Liver (tissue), 3 donors: ENCODE measurements around the gene LRRC49.

Experiments used
- CTCF ChIP-seq: fragments of 150-350 bp; IDR thresholded peaks from 2 replicates; pipeline ENCODE4 v1.5.1; 2017; ENCODE audit warnings: improper control_type of control experiment, low read depth, low read length; ENCODE audit not compliant: missing input control
- HNF4G ChIP-seq: IDR thresholded peaks from 2 replicates; pipeline ENCODE4 v1.6.1; 2016; ENCODE audit warnings: antibody characterized with exemption
- JUND ChIP-seq, 2 donors: IDR thresholded peaks; 2 replicates each; pipeline ENCODE4 v1.6.1; 2016; ENCODE audit warnings: antibody characterized with exemption in 2 of 2
- MAX ChIP-seq: IDR thresholded peaks from 2 replicates; pipeline ENCODE4 v1.6.1; 2016; ENCODE audit warnings: antibody characterized with exemption
- REST ChIP-seq: IDR thresholded peaks from 2 replicates; pipeline ENCODE4 v1.6.1; 2016; ENCODE audit warnings: antibody characterized with exemption, mild to moderate bottlenecking
- SP1 ChIP-seq: IDR thresholded peaks from 2 replicates; pipeline ENCODE4 v1.6.1; 2018; ENCODE audit warnings: antibody characterized with exemption, mild to moderate bottlenecking
- donor health status: healthy.
- donor health status: healthy.

GRCh38 chr15:70947351-70948335 is 55.0 kb downstream of the LRRC49 start:
- no peak for TF ChIP-seq CTCF
- no peak for TF ChIP-seq MAX
- no peak for TF ChIP-seq SP1
- TF ChIP-seq HNF4G = no peak
- TF ChIP-seq REST = no peak
- no peak for TF ChIP-seq JUND (IDR thresholded peaks at IDR 0.05)
